Right lobe of liver (tissue), 6 donors: ENCODE measurements around the gene CUBN. TPM values are rescaled to one million over a fixed set of nuclear protein-coding genes. Genes with fewer than 3 reads are reported as not detected.
"Not testable (repeated sequence)": the region's sequence is repeated elsewhere in the genome, so short reads cannot be mapped to it uniquely, and the experiment has no call there.

Experiments
- ATAC-seq, 4 donors: fragments of 200-7000 bp; cut with Tn5 transposase; one replicate each; pipeline ENCODE4 v1.9.1; 2020; ENCODE audit warnings: mild to moderate bottlenecking in 4 of 4, moderate library complexity in 4 of 4
- DNase-seq, 3 donors: peaks; one replicate each; pipeline ENCODE4 v3.0.0-alpha.2; 2020
- H3K27ac ChIP-seq, 3 donors: fragments of 200-600 bp; one replicate each; pipeline ENCODE4 v1.8.0; 2022
- H3K27me3 ChIP-seq, 2 donors: fragments of 200-600 bp; one replicate each; pipeline ENCODE4 v1.8.0; 2022
- H3K36me3 ChIP-seq, 4 donors: fragments of 200-600 bp; sonication (generic) in 1 of 4; one replicate each; pipeline versions ENCODE4 v1.5.1 to v1.8.0; 2017 to 2022; ENCODE audit warnings: control low read depth in 1 of 4
- H3K4me1 ChIP-seq, 4 donors: fragments of 200-600 bp; sonication (generic) in 1 of 4; one replicate each; pipeline versions ENCODE4 v1.5.1 to v1.8.0; 2017 to 2022; ENCODE audit warnings: control low read depth in 1 of 4
- H3K4me3 ChIP-seq, 3 donors: fragments of 200-600 bp; one replicate each; pipeline ENCODE4 v1.8.0; 2022
- H3K9me3 ChIP-seq, 4 donors: fragments of 200-600 bp; sonication (generic) in 1 of 4; one replicate each; pipeline versions ENCODE4 v1.5.1 to v1.8.0; 2017 to 2022; ENCODE audit warnings: control low read depth in 1 of 4
- POLR2A ChIP-seq: fragments of 450-650 bp; IDR thresholded peaks from one replicate; pipeline ENCODE4 v1.6.1; 2017; ENCODE audit warnings: antibody characterized with exemption, mild to moderate bottlenecking
- WGBS: methylation state at CpG from one replicate; pipeline ENCODE4 v1.1.6; 2018; ENCODE audit warnings: low coverage, low lambda C conversion rate; ENCODE audit not compliant: insufficient coverage; ENCODE audit errors: missing lambda C conversion rate; 5-methylcytosine and 5-hydroxymethylcytosine counted together
- intact Hi-C, 2 donors: fragments of 100-400 bp; cut with DNase I; formaldehyde crosslinking; loops; one replicate each; pipeline versions ENCODE4 v1.11.2 to v1.14.1; 2022
- total RNA-seq, 6 experiments: library from RNA; depleted of rRNA in 2 of 6; stranded (reverse); fragments of >200 nt in 2 of 6; fragmentation: NEBNext Ultra II Directional in 3 of 6; extraction: Animal tissue kit (Norgen Biotek cat#: 25700) in 3 of 6; gene quantifications; one replicate each; pipeline versions ENCODE4 v1.1.0 to v1.2.4, GENCODE V29; 2016 to 2023
- TF ChIP-seq, protein P1 (sequence below), 4 donors: fragments of 200-600 bp in 3 of 4; fragments of 450-650 bp in 1 of 4; IDR thresholded peaks; one replicate each; pipeline versions ENCODE4 v1.5.1 to v1.8.0; 2016 to 2022; ENCODE audit warnings: antibody characterized with exemption in 4 of 4, mild to moderate bottlenecking in 2 of 4
- donor health status: DM: no; HTN: yes; CAD: no.
- donor health status: DM: no; HTN: no; CAD: no.
- donor health status: DM: no; HTN: no; CAD: no.
- donor health status: DM: no; HTN: yes; CAD: no.
- donor health status: DM: no; HTN: yes; CAD: no.

The CUBN gene
- total RNA-seq, 6 experiments from 2014 or later: 0.07 to 0.74 (median 0.27) TPM

DNA sequence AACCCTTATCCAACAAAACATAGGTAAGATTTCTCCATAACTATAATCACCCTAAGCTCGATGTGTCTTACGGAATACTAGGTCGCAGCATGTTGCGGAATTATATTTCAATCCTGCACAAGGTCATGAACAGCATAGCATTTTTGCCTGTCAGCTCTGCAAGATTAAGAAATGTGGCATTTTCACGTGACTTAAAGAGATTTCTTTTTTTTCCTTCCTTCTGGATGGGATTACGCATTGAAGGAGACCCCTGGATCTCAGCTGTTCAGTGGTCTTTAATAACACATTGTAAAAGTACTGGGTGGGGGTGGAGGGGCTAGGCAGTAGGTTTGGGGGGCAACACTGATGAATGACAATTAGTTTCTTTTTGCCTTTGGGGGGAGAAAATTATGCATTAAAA, 106.7 kb downstream of the CUBN start:
- Histone ChIP-seq H3K9me3 (no peaks in the 10 kb centered on the region), H3K27me3 (no peaks in the 10 kb centered on the region), H3K4me3 (no peak overlapping the region), H3K36me3 (no peaks in the 10 kb centered on the region), H3K4me1 (no peaks in the 10 kb centered on the region), H3K27ac (no peak overlapping the region)
- TF ChIP-seq, protein P1, sequence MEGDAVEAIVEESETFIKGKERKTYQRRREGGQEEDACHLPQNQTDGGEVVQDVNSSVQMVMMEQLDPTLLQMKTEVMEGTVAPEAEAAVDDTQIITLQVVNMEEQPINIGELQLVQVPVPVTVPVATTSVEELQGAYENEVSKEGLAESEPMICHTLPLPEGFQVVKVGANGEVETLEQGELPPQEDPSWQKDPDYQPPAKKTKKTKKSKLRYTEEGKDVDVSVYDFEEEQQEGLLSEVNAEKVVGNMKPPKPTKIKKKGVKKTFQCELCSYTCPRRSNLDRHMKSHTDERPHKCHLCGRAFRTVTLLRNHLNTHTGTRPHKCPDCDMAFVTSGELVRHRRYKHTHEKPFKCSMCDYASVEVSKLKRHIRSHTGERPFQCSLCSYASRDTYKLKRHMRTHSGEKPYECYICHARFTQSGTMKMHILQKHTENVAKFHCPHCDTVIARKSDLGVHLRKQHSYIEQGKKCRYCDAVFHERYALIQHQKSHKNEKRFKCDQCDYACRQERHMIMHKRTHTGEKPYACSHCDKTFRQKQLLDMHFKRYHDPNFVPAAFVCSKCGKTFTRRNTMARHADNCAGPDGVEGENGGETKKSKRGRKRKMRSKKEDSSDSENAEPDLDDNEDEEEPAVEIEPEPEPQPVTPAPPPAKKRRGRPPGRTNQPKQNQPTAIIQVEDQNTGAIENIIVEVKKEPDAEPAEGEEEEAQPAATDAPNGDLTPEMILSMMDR (IDR thresholded peaks at IDR 0.05): no peak
- no peak for TF ChIP-seq POLR2A
- no peak for ATAC-seq
- DNase-seq: no peak
- intact Hi-C loops: no loop called here
- 69% methylated on average over 6 of the region's 6 CpGs for WGBS

DNA sequence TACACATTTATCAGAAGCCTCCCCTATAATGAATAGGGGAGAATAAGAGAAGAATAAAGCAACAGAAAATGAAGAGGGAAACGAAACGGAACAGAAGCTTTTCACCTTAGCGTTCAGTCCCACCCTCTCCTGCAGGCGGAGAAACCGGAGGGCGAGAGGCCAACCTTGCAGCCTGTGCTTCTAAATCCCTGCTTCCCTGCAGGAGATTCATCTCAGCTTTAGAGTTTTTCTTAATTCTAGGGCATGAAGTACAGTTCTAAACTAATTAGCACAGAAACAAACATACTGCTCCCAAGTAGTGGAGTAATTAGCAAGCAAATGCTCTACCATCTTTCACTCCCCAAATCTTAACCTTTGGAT, 107.2 kb downstream of the CUBN start:
- ATAC-seq (no peak), DNase-seq (no peak)
- Histone ChIP-seq H3K36me3 (no peaks in the 10 kb centered on the region), H3K4me1 (no peaks in the 10 kb centered on the region), H3K4me3 (no peak overlapping the region), H3K27ac (no peak overlapping the region), H3K27me3 (no peaks in the 10 kb centered on the region), H3K9me3 (no peaks in the 10 kb centered on the region)
- TF ChIP-seq, protein P1 (IDR thresholded peaks at IDR 0.05): no peak
- no peak for TF ChIP-seq POLR2A
- intact Hi-C loops: no loop called here
- 70% methylated on average over 6 of the region's 6 CpGs for WGBS

DNA sequence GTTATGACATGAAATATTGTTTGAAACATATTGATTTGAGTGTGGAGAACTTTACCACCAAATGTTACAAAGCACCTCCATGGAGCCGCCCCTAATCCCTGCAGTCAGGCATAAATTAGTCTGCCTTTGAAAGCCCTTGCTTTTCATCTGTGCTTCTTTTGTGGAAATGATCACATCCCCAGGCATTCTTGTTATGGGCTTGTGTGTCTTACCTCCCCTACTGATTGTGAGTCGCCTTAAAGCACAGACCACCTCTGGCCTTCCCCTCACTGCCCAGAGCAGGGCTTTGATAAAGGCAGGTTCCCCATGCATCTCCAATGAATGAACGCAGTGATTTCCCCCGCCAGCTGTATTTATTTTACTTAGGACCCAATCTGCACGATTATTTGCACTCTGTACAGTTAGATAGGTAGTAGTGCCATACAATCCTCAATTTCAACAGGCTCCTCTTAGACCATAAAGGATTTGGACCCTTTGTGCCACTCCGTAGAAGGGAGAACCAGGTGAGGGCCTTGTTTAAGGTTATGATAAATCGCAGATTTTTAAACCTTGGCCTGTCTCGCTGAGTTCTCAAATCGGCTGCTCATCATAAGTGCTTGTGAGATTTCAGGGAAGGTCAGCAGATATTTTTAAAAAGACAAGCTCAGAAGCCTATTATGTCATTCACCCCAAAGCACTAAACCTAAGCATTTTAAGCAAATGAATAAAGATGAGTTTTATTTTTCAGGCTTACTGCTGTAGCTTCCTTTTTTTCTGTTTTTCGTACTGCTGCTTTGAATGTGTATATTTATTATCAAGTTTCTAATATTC, 107.8 kb downstream of the CUBN start:
- no peak for TF ChIP-seq POLR2A
- TF ChIP-seq, protein P1 (IDR thresholded peaks at IDR 0.05): no peak
- WGBS: 63% methylated on average over 10 of the region's 10 CpGs
- ATAC-seq: no peak
- no peak overlapping the region for H3K4me3 ChIP-seq
- no peaks in the 10 kb centered on the region for H3K27me3 ChIP-seq
- H3K36me3 ChIP-seq: no peaks in the 10 kb centered on the region
- H3K4me1 ChIP-seq: no peaks in the 10 kb centered on the region
- intact Hi-C loops: no loop called here
- no peak for DNase-seq
- H3K9me3 ChIP-seq: no peaks in the 10 kb centered on the region
- no peak overlapping the region for H3K27ac ChIP-seq

DNA sequence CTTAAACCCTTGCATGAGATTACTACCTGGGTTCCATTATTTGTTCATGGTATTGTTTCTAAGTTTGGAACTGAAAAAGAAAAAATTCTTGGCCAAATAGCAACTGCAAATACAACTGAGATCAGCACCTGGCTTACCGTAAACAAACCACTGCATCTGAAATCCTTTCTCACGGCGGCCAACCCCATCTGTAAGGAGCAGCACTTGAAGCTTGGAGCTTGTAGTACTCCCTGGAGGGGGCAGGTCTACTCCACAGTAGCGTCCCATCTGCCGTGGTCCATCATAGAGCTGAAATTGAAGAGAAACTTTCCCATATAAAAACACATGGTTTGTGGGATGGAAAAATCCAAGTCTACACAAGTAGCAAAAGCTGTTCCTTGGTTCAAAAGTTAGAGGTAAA, 109.9 kb downstream of the CUBN start:
- H3K4me3 ChIP-seq: no peak overlapping the region
- H3K36me3 ChIP-seq: no peaks in the 10 kb centered on the region
- no peak for TF ChIP-seq POLR2A
- TF ChIP-seq, protein P1 (IDR thresholded peaks at IDR 0.05): no peak
- intact Hi-C loops: no loop called here
- H3K9me3 ChIP-seq: no peaks in the 10 kb centered on the region
- H3K4me1 ChIP-seq: no peaks in the 10 kb centered on the region
- H3K27me3 ChIP-seq: no peaks in the 10 kb centered on the region
- no peak for DNase-seq
- WGBS: 90% methylated on average over 5 of the region's 5 CpGs
- no peak for ATAC-seq
- H3K27ac ChIP-seq: no peak overlapping the region

DNA sequence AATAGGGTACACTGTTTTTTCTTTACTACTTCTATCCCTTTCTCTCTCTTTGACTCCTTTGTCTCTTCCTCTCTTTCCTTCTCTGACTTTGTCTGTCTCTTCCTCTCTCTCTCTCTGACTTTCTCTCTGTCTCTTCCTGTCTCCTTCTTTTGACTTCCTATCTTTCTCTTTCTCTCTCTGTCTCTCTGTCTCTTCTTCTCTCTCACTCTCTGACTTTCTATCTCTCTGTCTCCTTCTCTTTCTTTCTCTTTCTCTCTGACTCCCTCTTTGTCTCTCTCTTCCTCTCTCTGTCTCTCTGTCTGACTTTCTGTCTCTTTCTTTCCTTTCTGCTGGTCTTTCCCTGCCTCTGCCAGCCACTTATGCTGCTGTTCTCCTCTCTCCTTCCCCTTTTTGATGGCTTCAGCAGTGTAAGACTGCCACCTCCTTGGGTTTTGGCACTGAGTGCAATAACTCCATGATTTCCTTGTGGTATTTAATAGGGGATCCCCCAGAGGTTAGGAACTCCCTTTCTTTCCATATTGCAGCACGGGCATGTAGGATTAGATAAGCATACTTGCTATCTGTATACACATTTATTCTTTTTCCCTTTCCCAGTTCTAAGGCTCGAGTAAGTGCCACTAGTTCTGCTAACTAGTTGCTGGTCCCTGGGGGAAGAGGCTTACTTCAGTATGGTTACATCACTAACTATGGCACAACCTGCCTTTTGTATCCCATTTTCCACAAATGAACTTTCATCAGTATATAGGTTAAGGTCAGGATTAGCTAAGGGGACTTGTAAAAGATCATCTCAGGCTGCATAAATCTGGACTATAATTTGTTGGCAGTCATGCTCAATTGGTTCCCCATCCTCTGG, 116.3 kb downstream of the CUBN start:
- H3K27ac ChIP-seq, DNase-seq, H3K4me3 ChIP-seq, intact Hi-C loops, H3K9me3 ChIP-seq, H3K4me1 ChIP-seq, ATAC-seq, H3K36me3 ChIP-seq, H3K27me3 ChIP-seq: not testable (repeated sequence)
- WGBS: 25% methylated on average over 2 of the region's 2 CpGs

DNA sequence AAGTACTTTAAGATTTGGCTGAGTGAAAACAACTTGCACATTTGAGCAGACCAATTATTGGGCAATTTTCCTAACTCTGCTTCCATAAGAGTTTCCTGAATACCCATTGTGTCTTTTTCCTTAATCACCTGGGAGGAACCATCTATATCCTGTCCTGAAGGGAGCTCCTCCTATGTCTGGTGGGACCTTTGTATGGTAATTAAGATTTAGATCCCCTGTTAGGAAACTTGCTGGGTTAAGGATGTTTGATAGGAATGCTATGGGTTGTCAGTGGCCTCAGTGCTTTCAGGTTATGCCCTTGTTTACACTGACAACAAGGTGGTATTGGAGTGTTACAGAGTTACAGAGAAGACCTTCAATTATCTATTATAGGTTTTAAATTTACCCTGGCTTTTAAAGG, 116.9 kb downstream of the CUBN start:
- H3K4me1 ChIP-seq, H3K27ac ChIP-seq, intact Hi-C loops, H3K27me3 ChIP-seq, DNase-seq, H3K9me3 ChIP-seq, H3K4me3 ChIP-seq, H3K36me3 ChIP-seq, ATAC-seq: not testable (repeated sequence)
